GM12872 (cell line): ENCODE results near the gene QSER1.

Experiments
- TF ChIP-seq, protein P1 (sequence below): IDR thresholded peaks from 3 replicates; pipeline ENCODE4 v1.5.1; 2011; ENCODE audit warnings: low read depth, mild to moderate bottlenecking, low read length, moderate library complexity; ENCODE audit not compliant: insufficient read depth

The QSER1 gene

DNA sequence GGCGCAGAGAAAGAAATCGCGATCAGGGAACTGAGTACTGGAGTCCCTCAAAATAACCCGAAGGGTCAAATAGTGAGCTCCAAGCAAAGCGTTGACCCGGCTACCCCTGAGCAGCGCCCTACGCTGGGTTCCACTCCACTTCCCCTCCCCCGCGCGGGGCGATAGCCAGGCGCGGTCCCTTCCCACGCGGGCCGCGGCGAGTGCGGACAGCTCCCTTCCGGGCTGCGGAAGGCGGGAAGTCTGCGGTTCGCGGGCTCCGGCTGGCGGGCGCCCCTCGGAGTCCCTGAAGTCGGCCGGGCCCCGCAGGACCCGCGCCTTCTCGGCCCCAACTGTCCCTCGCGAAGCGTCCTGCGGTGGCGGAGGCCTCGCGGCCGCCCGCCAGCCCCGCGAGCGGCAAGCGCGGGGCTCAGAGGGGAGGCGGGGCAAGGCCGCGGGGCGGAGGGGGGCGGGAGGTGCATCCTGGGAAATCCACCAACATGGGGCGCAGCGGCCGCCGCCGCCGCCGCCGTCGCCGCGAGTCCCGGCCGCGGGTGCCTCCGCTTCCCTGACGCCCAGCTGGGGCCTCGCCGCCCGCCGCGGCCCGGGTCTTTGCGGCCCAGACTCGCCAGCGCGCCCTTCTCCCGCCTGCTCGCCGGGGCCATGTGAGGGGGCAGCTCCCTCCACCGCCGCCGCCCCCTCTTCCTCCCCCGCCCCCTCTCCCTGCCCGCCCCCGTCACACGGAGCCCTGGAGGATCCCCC lies at the start of gene QSER1:
Gene QSER1 (plus strand): TSS at position 457 of the 738 bp plus-strand sequence. CDS start 315 bp downstream, outside the sequence.
- TF ChIP-seq, protein P1, sequence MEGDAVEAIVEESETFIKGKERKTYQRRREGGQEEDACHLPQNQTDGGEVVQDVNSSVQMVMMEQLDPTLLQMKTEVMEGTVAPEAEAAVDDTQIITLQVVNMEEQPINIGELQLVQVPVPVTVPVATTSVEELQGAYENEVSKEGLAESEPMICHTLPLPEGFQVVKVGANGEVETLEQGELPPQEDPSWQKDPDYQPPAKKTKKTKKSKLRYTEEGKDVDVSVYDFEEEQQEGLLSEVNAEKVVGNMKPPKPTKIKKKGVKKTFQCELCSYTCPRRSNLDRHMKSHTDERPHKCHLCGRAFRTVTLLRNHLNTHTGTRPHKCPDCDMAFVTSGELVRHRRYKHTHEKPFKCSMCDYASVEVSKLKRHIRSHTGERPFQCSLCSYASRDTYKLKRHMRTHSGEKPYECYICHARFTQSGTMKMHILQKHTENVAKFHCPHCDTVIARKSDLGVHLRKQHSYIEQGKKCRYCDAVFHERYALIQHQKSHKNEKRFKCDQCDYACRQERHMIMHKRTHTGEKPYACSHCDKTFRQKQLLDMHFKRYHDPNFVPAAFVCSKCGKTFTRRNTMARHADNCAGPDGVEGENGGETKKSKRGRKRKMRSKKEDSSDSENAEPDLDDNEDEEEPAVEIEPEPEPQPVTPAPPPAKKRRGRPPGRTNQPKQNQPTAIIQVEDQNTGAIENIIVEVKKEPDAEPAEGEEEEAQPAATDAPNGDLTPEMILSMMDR = no peak

DNA sequence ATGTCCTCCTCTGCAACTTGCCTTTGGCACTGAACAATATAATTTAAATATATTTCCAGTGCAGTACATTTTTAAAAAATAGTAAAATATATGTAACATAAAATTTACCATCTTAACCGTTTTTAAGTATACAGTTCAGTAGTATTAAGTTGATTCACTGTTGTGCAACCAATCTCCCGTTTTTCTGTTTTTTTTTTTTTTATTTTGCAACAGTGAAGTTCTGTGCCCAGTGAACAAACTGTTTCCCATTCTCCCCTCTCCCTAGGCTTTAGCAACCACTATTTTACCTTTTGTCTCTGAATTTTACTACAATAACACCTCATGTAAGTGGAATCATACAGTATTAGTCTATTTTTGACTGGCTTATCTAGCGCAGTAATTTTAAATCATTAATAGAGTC lies 49.1 kb upstream of the QSER1 start:
- TF ChIP-seq, protein P1 = no peak

DNA sequence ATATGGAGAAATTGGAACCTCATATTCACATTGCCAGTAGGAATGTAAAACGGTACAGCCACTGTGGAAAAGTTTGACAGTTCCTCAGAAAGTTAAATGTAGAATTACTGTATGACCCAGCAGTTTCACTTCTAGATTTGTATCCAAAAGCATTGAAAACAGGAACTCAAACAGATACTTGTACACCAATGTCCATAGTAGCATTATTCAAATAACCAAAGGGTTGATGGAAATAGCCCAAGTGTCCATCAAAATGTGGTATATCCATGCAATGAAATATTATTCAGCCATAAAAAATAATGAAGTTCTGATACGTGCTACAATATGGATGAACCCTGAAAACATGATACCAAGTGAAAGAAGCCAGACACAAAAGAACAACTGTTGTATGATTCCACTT lies 45.1 kb upstream of the QSER1 start:
- TF ChIP-seq, protein P1 = no peak

DNA sequence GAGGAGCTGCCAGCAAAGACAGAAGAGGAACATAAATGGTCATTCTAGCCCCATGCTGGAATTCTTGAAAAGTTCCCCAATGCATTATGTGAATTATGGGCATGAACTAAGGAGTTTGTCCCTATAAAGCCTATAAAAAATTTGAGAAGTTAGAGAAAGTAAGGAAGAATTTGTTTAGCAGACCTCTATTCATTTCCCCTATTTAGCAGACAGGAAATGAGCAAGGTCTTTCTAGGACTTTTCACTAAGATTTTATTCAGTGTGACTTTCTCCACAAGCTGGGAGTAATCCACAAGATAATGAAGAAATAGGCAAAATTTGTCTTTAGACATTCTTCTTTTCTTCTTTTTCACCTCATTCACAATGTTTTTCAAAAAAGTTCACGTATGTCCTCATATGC lies 42.9 kb upstream of the QSER1 start:
- TF ChIP-seq, protein P1 = no peak

DNA sequence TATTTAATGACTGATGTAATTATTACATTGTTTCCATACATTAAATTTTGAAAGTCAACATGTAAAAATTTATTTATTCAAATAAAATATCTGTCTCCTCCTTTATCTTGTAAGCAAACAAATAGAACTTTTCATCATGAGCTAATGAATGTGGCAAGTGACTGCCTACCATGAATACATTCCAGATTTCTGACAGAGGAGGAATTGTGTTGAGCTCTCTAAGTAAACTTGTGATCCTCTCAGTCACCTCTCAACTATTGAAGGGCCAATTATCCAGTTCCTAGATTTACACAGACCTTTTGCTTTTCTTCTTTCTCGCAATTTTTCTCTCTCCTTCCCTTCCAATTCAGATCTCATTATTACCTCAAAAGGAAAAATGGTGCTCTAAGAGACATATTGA lies 41.4 kb upstream of the QSER1 start:
- TF ChIP-seq, protein P1 = no peak

DNA sequence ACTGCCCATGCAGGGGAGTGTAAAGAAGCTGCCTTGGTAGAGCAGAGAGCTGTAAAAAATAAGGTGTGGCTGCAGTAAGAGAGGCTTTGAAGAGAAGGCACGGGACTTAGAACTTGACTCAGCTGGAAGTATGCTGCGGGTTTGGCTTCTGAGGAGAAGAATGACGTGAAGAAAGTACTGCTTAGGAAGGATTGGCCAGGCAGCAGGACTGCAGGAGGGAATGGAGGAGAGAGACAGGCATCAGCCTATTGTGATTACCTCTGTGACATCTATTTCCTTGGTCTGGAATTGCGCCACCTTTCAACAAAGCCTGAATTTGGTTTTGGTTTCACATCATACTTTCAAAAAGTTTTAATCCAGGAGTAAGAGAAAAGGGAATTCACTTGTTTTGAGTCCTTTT lies 40.4 kb upstream of the QSER1 start:
- TF ChIP-seq, protein P1 = no peak

DNA sequence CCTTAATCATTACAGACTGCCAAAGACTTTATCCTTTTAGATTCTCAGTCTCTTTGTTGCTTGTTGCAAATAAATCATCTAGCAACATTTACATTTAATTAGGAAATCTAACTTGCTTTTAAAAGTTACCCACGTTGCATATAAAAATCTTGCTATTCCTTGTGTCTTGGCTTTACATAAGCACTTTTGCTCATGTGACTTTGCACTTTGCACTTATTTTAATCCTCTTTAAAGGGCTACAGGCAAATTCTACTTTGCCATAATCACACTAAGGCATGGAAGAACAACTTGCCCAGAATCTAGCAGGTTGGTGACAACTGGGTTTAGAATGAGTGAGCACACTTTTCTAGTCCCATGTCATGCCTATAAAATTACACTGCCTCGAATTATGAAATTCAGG lies 37.0 kb upstream of the QSER1 start:
- TF ChIP-seq, protein P1 = no peak
